GM12891 (cell line): ENCODE data around the gene ZIC2.

Experiments used
- POLR2A ChIP-seq: IDR thresholded peaks from 2 replicates; pipeline ENCODE4 v1.6.1; 2011; ENCODE audit warnings: low read depth, low read length, control low read depth
- POLR2AphosphoS5 ChIP-seq: IDR thresholded peaks from 2 replicates; pipeline ENCODE4 v1.6.1; 2011; ENCODE audit warnings: low read depth, low read length, control low read depth
- POU2F2 ChIP-seq: IDR thresholded peaks from 2 replicates; pipeline ENCODE4 v1.6.1; 2011; ENCODE audit warnings: low read depth, mild to moderate bottlenecking, control low read depth, low read length, moderate library complexity

DNA sequence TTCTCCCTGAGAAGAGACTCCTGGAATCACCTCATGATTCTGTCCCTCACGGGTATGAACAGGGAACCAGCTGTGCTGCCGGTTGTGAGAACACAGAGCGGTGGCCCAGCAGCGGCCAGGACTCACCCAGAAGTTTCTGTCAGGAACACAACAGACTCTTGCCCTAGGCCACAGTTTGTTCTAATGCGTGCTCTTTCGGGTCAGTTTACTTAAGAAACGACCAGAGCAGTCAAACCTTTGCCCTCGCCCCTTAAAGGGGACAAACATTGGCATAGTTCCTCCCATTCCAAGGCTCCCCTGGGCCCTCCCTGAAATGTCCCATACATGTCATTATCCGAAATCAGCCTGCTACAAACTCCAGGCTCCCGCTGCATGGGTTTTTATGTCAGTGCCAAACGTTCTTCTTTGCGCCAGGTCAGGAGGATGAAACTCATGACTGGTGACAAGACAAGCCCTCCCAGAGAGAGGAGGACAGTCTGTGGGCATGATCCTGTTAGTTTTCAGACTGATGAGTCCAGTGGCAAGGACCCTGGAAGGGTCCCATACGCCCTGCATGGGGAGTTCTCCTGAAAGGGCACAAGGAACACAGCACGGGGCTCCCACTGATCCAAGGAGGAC lies 28.3 kb upstream of the ZIC2 start:
- TF ChIP-seq POU2F2 (no peak), POLR2AphosphoS5 (no peak), POLR2A (no peak)
